ENCODE measurements around the gene RBMS3. TPM values are rescaled to one million over a fixed set of nuclear protein-coding genes. Genes with fewer than 3 reads are reported as not detected.

RBMS3 gene
- total RNA-seq, 1 donor, result 81.1 TPM

DNA sequence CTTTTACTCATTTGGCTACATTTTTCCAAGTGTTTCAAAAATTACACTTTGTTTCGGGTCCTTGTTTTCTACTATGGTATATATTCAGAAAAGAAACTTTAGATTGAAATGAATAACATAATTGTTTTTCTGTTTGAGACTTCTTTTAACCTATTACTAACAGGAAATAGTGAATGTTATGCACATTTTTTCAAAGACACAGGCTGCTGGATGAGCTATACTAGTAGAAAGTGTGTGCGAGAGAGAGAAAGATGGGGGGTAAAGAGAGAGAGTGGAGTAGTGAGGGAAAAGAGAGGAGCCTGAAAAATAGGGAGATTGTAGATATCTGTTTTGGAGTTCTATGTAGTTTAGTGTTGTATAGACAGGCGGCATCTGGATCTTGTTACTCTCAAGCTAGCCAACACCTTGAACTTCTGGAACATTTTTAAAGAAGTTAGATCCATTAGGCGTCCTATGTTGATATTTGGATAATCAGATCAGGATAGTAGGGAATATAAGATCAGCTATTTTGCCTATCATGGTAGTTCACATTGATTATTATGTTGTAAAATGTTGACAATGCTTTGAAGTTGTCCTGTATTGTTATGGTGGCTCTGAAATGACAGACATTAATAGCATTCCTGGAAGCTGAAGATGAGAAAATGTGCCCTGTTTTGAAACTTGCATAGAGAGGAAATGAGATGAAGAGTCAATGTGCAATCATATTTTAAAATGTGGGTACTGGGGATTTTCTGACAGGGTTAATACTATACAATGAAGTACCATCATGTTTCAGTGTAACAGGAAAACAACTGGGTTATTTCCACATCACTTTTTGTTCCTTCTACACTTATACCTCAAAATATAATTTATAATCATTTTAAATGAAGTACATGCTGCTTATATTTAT, 2.6 kb downstream of the RBMS3 start:
- Histone ChIP-seq H3K9me3 (ENCODE audit: low read depth, low read length) (no peaks in the 10 kb centered on the region), H3K4me3 (ENCODE audit: insufficient read depth, low read length) (peak overlapping the region; percentile 93), H2AFZ (ENCODE audit: low read length) (peak overlapping the region; percentile 8), H4K20me1 (ENCODE audit: insufficient read depth, low read length) (no peaks in the 10 kb centered on the region), H3K4me1 (ENCODE audit: insufficient read depth, low read length) (peaks cover 41% of the 10 kb centered on the region), H3K79me2 (ENCODE audit: insufficient read depth, low read length) (peaks cover 73% of the 10 kb centered on the region), H3K36me3 (ENCODE audit: insufficient read depth, low read length) (no peaks in the 10 kb centered on the region), H3K27ac (ENCODE audit: low read depth, low read length) (peak overlapping the region; percentile 98), H3K27me3 (ENCODE audit: insufficient read depth, low read length) (no peaks in the 10 kb centered on the region), H3K4me2 (ENCODE audit: insufficient read depth, low read length) (peak overlapping the region; percentile 74)
- no peak for TF ChIP-seq CTCF (IDR thresholded peaks at IDR 0.05; ENCODE audit: extremely low read depth, low read depth, low read length)
- DNase-seq (ENCODE audit: insufficient read length, low spot score, missing footprints), result no peak

DNA sequence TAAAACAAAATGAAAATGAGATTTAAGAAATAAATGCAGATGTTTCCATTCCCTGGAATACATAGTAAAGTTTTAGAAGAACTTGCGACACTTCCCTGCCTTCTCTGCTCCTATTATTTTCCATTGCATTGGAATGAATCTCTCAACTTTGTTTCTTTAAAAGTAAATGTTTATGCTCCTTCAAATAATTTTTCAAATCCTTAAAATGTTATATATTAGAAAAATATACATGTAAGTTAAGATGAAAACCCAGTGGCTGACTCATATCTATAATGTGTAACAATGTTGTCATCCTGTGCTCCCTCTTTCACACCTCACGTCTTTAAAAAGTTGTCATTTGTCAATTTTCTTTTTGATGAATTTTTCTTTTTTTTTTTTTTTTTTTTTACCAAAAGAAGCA, 3.6 kb downstream of the RBMS3 start:
- no peak overlapping the region for H2AFZ ChIP-seq (ENCODE audit: low read length)
- no peak for TF ChIP-seq CTCF (IDR thresholded peaks at IDR 0.05; ENCODE audit: extremely low read depth, low read depth, low read length)
- peaks cover 44% of the 10 kb centered on the region for H3K4me1 ChIP-seq (ENCODE audit: insufficient read depth, low read length)
- H3K79me2 ChIP-seq (ENCODE audit: insufficient read depth, low read length), result peaks cover 83% of the 10 kb centered on the region
- H3K27ac ChIP-seq (ENCODE audit: low read depth, low read length), result peak overlapping the region; percentile 98
- H3K27me3 ChIP-seq (ENCODE audit: insufficient read depth, low read length), result no peaks in the 10 kb centered on the region
- no peaks in the 10 kb centered on the region for H3K36me3 ChIP-seq (ENCODE audit: insufficient read depth, low read length)
- no peaks in the 10 kb centered on the region for H3K9me3 ChIP-seq (ENCODE audit: low read depth, low read length)
- H3K4me3 ChIP-seq (ENCODE audit: insufficient read depth, low read length), result peak overlapping the region; percentile 93
- H4K20me1 ChIP-seq (ENCODE audit: insufficient read depth, low read length), result no peaks in the 10 kb centered on the region
- DNase-seq (ENCODE audit: insufficient read length, low spot score, missing footprints), result no peak
- H3K4me2 ChIP-seq (ENCODE audit: insufficient read depth, low read length), result peak overlapping the region; percentile 74

- H3K27me3 ChIP-seq (ENCODE audit: insufficient read depth, low read length), result no peaks in the 10 kb centered on the region
- H3K4me1 ChIP-seq (ENCODE audit: insufficient read depth, low read length), result peaks cover 48% of the 10 kb centered on the region
- no peak for DNase-seq (ENCODE audit: insufficient read length, low spot score, missing footprints)
- peak overlapping the region; percentile 71 for H2AFZ ChIP-seq (ENCODE audit: low read length)
- peak overlapping the region; percentile 89 for H3K4me2 ChIP-seq (ENCODE audit: insufficient read depth, low read length)
- H3K79me2 ChIP-seq (ENCODE audit: insufficient read depth, low read length), result peaks cover 93% of the 10 kb centered on the region
- no peaks in the 10 kb centered on the region for H3K36me3 ChIP-seq (ENCODE audit: insufficient read depth, low read length)
- peak overlapping the region; percentile 74 for H3K27ac ChIP-seq (ENCODE audit: low read depth, low read length)
- H3K4me3 ChIP-seq (ENCODE audit: insufficient read depth, low read length), result peak overlapping the region; percentile 65
- H3K9me3 ChIP-seq (ENCODE audit: low read depth, low read length), result no peaks in the 10 kb centered on the region
- no peaks in the 10 kb centered on the region for H4K20me1 ChIP-seq (ENCODE audit: insufficient read depth, low read length)
- no peak for TF ChIP-seq CTCF (IDR thresholded peaks at IDR 0.05; ENCODE audit: extremely low read depth, low read depth, low read length)
These were observed 4.7 kb downstream of the RBMS3 start for GRCh38 chr3:29285471-29286071.

All from osteoblast (primary cell).